Stimulated activated effector memory CD8-positive, alpha-beta T cell treated with anti-CD3 and anti-CD28 coated beads, Interleukin-12 subunit alpha, Interleukin-12 subunit beta, amount 100 ng/mL, for 72 hours (primary cell): ENCODE data around the gene THBS1.

Source experiments
- ATAC-seq: fragments of 150-1000 bp; cut with Tn5 transposase; 2 replicates; pipeline ENCODE4 v1.10.0; 2021
- DNase-seq, 2 donors: peaks; one replicate each; pipeline ENCODE4 v3.0.0; 2021 to 2022; ENCODE audit warnings: low spot score in 2 of 2
- H3K27ac Mint-ChIP-seq: one replicate; pipeline ENCODE4 v1.8.0; 2022; ENCODE audit warnings: mild to moderate bottlenecking, mixed read lengths
- H3K36me3 Mint-ChIP-seq: one replicate; pipeline ENCODE4 v1.8.0; 2022; ENCODE audit warnings: mild to moderate bottlenecking, mixed read lengths
- H3K4me1 Mint-ChIP-seq: one replicate; pipeline ENCODE4 v1.8.0; 2022; ENCODE audit warnings: mixed read lengths
- H3K4me3 Mint-ChIP-seq: one replicate; pipeline ENCODE4 v1.8.0; 2022; ENCODE audit warnings: mild to moderate bottlenecking, mixed read lengths
- H3K9me3 Mint-ChIP-seq: one replicate; pipeline ENCODE4 v1.8.0; 2022; ENCODE audit warnings: mixed read lengths

Gene THBS1

DNA sequence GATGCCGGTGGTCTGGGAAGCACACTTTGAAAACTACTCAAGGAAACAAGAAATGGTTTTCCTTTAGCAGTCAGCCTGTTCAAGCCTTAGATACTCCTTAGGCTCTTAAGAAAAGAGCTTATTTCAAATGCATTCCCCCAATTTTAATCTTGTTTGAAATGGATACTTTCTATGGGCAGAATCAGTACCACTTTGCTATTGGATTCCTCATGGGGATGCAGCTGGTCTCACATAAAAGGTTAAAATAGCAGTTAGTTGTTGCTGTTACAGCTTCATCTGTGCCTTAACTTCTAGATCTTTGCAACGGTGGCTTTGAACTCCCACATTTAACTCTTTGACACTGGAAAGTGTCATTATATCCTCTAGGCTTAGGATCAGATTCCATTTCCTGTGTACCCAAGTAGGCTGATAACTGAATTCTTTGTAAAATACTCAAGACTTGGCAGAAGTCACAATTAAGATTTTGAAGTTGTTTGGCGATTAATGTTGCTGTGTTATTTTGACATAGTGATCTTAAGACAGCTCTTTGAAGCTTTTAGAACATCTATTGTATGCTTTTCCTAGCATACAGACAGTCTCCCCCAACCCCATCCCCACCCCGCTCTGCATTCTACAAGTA lies 2.2 kb downstream of the THBS1 start:
- Mint-ChIP-seq H3K27ac (no peak overlapping the region), H3K36me3 (no peaks in the 10 kb centered on the region), H3K4me1 (peaks cover 21% of the 10 kb centered on the region), H3K9me3 (no peaks in the 10 kb centered on the region), H3K4me3 (no peak overlapping the region)
- DNase-seq: no peak
- ATAC-seq: no peak

GRCh38 chr15:39583596-39584265 lies 2.9 kb downstream of the THBS1 start:
- peaks cover 21% of the 10 kb centered on the region for H3K4me1 Mint-ChIP-seq
- no peak for DNase-seq
- H3K27ac Mint-ChIP-seq: no peak overlapping the region
- H3K4me3 Mint-ChIP-seq: no peak overlapping the region
- no peaks in the 10 kb centered on the region for H3K36me3 Mint-ChIP-seq
- ATAC-seq: no peak
- H3K9me3 Mint-ChIP-seq: no peaks in the 10 kb centered on the region

GRCh38 chr15:39584266-39584659 lies 3.4 kb downstream of the THBS1 start:
- ATAC-seq (no peak), DNase-seq (no peak)
- H3K36me3 Mint-ChIP-seq: no peaks in the 10 kb centered on the region

DNA sequence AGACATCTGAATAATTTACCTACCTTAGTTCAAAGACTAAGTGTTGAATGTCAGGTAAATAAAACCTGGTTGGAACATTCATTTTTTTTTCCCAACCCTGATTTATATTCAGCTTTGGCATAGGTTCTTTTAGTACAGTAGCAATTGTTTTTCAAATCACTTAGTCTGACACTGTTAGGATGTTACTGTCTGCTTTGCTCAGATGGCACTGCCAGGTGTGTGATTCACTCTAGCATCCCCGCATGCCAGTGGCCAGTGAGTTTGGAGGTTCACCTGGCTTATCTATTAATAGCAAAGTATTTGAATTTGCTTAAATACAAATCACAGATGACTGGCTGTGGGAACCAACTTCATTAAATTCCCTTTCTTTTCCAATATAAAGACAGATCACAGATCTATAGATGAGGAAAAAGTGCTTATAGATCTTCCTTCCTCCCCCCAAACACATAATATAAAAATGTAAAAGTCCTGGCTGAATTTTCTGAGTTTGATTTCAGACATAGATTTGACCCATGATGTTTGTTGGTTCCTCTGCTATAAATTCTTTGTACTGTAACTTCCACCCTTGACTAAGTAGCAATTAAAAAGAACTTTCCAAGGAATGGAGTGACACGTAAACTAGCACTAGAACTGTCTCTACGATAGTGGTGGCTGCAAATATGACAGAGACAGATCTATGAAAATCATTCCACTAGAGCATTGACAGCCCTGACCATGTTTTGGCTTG lies 3.9 kb downstream of the THBS1 start:
- Mint-ChIP-seq H3K27ac (no peak overlapping the region), H3K9me3 (no peaks in the 10 kb centered on the region)

More at GRCh38 chr15:39584266-39584659, 3.4 kb downstream of the THBS1 start:
- no peak overlapping the region for H3K4me3 Mint-ChIP-seq
- H3K9me3 Mint-ChIP-seq: no peaks in the 10 kb centered on the region
- H3K4me1 Mint-ChIP-seq: peaks cover 21% of the 10 kb centered on the region
- H3K27ac Mint-ChIP-seq: no peak overlapping the region

GRCh38 chr15:39585389-39585841 lies 4.5 kb downstream of the THBS1 start:
- no peaks in the 10 kb centered on the region for H3K36me3 Mint-ChIP-seq
- H3K27ac Mint-ChIP-seq: no peak overlapping the region
- H3K4me3 Mint-ChIP-seq: no peak overlapping the region
- H3K9me3 Mint-ChIP-seq: no peaks in the 10 kb centered on the region
- ATAC-seq: no peak
- DNase-seq: no peak
- peaks cover 15% of the 10 kb centered on the region for H3K4me1 Mint-ChIP-seq

More for the DNA sequence above, 3.9 kb downstream of the THBS1 start:
- Mint-ChIP-seq H3K4me1 (peaks cover 17% of the 10 kb centered on the region), H3K36me3 (no peaks in the 10 kb centered on the region), H3K4me3 (no peak overlapping the region)
- DNase-seq: no peak
- no peak for ATAC-seq

GRCh38 chr15:39585871-39586301 lies 5.0 kb downstream of the THBS1 start:
- Mint-ChIP-seq H3K36me3 (peaks cover under 1% of the 10 kb centered on the region), H3K27ac (no peak overlapping the region), H3K4me1 (peaks cover 15% of the 10 kb centered on the region), H3K4me3 (no peak overlapping the region), H3K9me3 (no peaks in the 10 kb centered on the region)
- no peak for DNase-seq
- no peak for ATAC-seq

GRCh38 chr15:39586387-39587095 lies 5.7 kb downstream of the THBS1 start:
- H3K36me3 Mint-ChIP-seq: peaks cover 4% of the 10 kb centered on the region
- no peak overlapping the region for H3K27ac Mint-ChIP-seq
- no peak overlapping the region for H3K4me3 Mint-ChIP-seq
- ATAC-seq: no peak
- no peaks in the 10 kb centered on the region for H3K9me3 Mint-ChIP-seq
- H3K4me1 Mint-ChIP-seq: peaks cover 8% of the 10 kb centered on the region
- DNase-seq: no peak

- Mint-ChIP-seq H3K27ac (no peak overlapping the region), H3K36me3 (peaks cover 4% of the 10 kb centered on the region), H3K9me3 (no peaks in the 10 kb centered on the region), H3K4me1 (peaks cover 1% of the 10 kb centered on the region), H3K4me3 (no peak overlapping the region)
- ATAC-seq (no peak), DNase-seq (no peak)
Observed at GRCh38 chr15:39587096-39587721, 6.3 kb downstream of the THBS1 start.

GRCh38 chr15:39587731-39588530 lies 7.1 kb downstream of the THBS1 start:
- H3K9me3 Mint-ChIP-seq: no peaks in the 10 kb centered on the region
- H3K4me3 Mint-ChIP-seq: no peak overlapping the region
- H3K27ac Mint-ChIP-seq: no peak overlapping the region
- ATAC-seq: no peak
- peaks cover 8% of the 10 kb centered on the region for H3K36me3 Mint-ChIP-seq
- no peak for DNase-seq
- H3K4me1 Mint-ChIP-seq: no peaks in the 10 kb centered on the region

DNA sequence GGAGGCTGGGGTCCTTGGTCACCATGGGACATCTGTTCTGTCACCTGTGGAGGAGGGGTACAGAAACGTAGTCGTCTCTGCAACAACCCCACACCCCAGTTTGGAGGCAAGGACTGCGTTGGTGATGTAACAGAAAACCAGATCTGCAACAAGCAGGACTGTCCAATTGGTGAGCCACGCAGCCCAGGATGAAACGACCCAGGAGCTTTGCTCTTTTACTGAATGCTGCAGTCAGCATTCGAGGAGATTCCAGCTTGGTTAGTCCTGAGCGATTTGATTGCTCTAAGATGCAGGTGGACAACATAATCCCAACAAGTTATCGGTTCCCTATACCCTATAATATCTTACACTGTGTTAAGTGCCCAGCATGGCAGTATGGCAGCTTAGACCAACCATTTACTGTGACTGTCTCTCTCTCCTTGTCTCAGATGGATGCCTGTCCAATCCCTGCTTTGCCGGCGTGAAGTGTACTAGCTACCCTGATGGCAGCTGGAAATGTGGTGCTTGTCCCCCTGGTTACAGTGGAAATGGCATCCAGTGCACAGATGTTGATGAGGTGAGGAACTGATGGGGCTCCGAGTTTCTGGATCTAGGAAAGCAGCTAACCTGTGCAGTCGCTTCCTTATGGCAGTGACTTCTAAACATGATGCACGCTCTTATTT lies 7.8 kb downstream of the THBS1 start:
- no peak for DNase-seq
- Mint-ChIP-seq H3K9me3 (no peaks in the 10 kb centered on the region), H3K27ac (no peak overlapping the region), H3K36me3 (peaks cover 15% of the 10 kb centered on the region), H3K4me3 (no peak overlapping the region), H3K4me1 (peaks cover under 1% of the 10 kb centered on the region)
- ATAC-seq: no peak

DNA sequence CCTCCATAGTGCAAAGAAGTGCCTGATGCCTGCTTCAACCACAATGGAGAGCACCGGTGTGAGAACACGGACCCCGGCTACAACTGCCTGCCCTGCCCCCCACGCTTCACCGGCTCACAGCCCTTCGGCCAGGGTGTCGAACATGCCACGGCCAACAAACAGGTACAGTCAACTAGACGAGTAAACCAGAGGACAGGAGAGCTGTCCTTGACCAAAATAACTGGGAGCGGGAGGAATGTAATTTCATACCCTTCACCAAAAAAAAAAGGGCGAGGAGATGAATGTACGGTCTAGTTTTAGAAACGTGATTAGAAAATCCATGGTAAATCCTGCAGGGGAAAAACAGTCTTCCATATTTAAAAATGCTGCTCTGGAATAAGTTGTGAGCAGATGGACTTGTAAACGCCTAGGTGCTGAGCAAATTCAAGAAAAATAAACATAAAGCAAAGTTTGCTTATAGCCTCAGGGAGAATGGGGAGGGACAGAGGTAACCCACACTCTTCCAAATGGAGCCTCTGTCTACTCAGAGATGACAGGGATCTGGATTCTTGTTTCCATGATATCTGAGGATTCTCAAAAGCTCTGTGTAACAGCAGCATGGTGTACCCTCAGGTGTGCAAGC lies 8.4 kb downstream of the THBS1 start:
- peaks cover 7% of the 10 kb centered on the region for H3K4me1 Mint-ChIP-seq
- H3K36me3 Mint-ChIP-seq: peaks cover 16% of the 10 kb centered on the region

GRCh38 chr15:39589815-39590644 lies 9.2 kb downstream of the THBS1 start:
- peaks cover 8% of the 10 kb centered on the region for H3K4me1 Mint-ChIP-seq
- no peak for ATAC-seq
- H3K27ac Mint-ChIP-seq: no peak overlapping the region
- H3K9me3 Mint-ChIP-seq: no peaks in the 10 kb centered on the region
- H3K36me3 Mint-ChIP-seq: peaks cover 16% of the 10 kb centered on the region
- no peak overlapping the region for H3K4me3 Mint-ChIP-seq
- no peak for DNase-seq

More for the DNA sequence above, 8.4 kb downstream of the THBS1 start:
- ATAC-seq (no peak), DNase-seq (no peak)
- no peak overlapping the region for H3K27ac Mint-ChIP-seq
- H3K9me3 Mint-ChIP-seq: no peaks in the 10 kb centered on the region
- no peak overlapping the region for H3K4me3 Mint-ChIP-seq
